Measurements from ENCODE around the gene HECTD4. TPM values are rescaled to one million over a fixed set of nuclear protein-coding genes. Genes with fewer than 3 reads are reported as not detected.
"Not testable (repeated sequence)": the region's sequence is repeated elsewhere in the genome, so short reads cannot be mapped to it uniquely, and the experiment has no call there.

HECTD4 gene
- total and polyA plus RNA-seq, 10 donors = 5.4 to 70.8 (median 50.1) TPM

- no peaks in the 10 kb centered on the region for H3K9me3 ChIP-seq
- no peak for DNase-seq
Measured at GRCh38 chr12:112261559-112261958, 120.7 kb downstream of the HECTD4 start.

GRCh38 chr12:112258926-112259325 lies 123.3 kb downstream of the HECTD4 start:
- H3K36me3 ChIP-seq = peaks cover 0 to 98% (median 60%) of the 10 kb centered on the region in 6 donors
- 96 to 100% (median 100%) methylated on average over 1 of the region's 1 CpG for WGBS, 5 donors
- no peaks in the 10 kb centered on the region for H3K27me3 ChIP-seq (replicated peaks in 1 of 7)
- no peak overlapping the region for H3K27ac ChIP-seq
- no peaks in the 10 kb centered on the region for H3K4me1 ChIP-seq
- H3K9me3 ChIP-seq = no peaks in the 10 kb centered on the region
- DNase-seq = no peak
- intact Hi-C loops (cut with DNase I; ENCODE audit: low total_unique reads) = no loop called here
- no peak overlapping the region for H3K4me3 ChIP-seq
- TF ChIP-seq POLR2AphosphoS5 (IDR thresholded peaks at IDR 0.05) (no peak), POLR2A (IDR thresholded peaks at IDR 0.05) (no peak), CTCF (IDR thresholded peaks at IDR 0.05 in 8 of 11, conservative IDR thresholded peaks at IDR 0.05 in 3 of 11) (no peak)

More at GRCh38 chr12:112261559-112261958, 120.7 kb downstream of the HECTD4 start:
- TF ChIP-seq POLR2AphosphoS5 (IDR thresholded peaks at IDR 0.05) (no peak), POLR2A (IDR thresholded peaks at IDR 0.05) (no peak), CTCF (IDR thresholded peaks at IDR 0.05 in 8 of 11, conservative IDR thresholded peaks at IDR 0.05 in 3 of 11) (no peak)
- intact Hi-C loops (cut with DNase I; ENCODE audit: low total_unique reads) = no loop called here
- 90 to 98% (median 97%) methylated on average over 3 of the region's 3 CpGs for WGBS, 5 donors
- Histone ChIP-seq H3K4me3 (no peak overlapping the region), H3K27me3 (replicated peaks in 1 of 7) (no peaks in the 10 kb centered on the region), H3K36me3 (peaks cover 0 to 98% (median 57%) of the 10 kb centered on the region in 6 donors), H3K4me1 (no peaks in the 10 kb centered on the region), H3K27ac (no peak overlapping the region)

GRCh38 chr12:112256780-112257179 lies 125.5 kb downstream of the HECTD4 start:
- no peak for DNase-seq
- Histone ChIP-seq H3K9me3 (no peaks in the 10 kb centered on the region), H3K4me1 (no peaks in the 10 kb centered on the region), H3K4me3 (no peak overlapping the region), H3K27me3 (replicated peaks in 1 of 7) (no peaks in the 10 kb centered on the region), H3K36me3 (peaks cover 0 to 100% (median 76%) of the 10 kb centered on the region in 6 donors), H3K27ac (no peak overlapping the region)
- intact Hi-C loops (cut with DNase I; ENCODE audit: low total_unique reads) = no loop called here
- TF ChIP-seq POLR2A (IDR thresholded peaks at IDR 0.05) = no peak
- no peak for TF ChIP-seq CTCF (IDR thresholded peaks at IDR 0.05 in 8 of 11, conservative IDR thresholded peaks at IDR 0.05 in 3 of 11)
- TF ChIP-seq POLR2AphosphoS5 (IDR thresholded peaks at IDR 0.05) = no peak
- WGBS, 5 donors = 89 to 95% (median 93%) methylated on average over 3 of the region's 3 CpGs

- intact Hi-C loops (cut with DNase I; ENCODE audit: low total_unique reads) = no loop called here
- H3K27me3 ChIP-seq (replicated peaks in 1 of 7) = no peaks in the 10 kb centered on the region
- peaks cover 0 to 100% (median 77%) of the 10 kb centered on the region in 6 donors for H3K36me3 ChIP-seq
- H3K27ac ChIP-seq = no peak overlapping the region
- DNase-seq = no peak
- TF ChIP-seq POLR2AphosphoS5 (IDR thresholded peaks at IDR 0.05) (no peak), CTCF (IDR thresholded peaks at IDR 0.05 in 8 of 11, conservative IDR thresholded peaks at IDR 0.05 in 3 of 11) (no peak), POLR2A (IDR thresholded peaks at IDR 0.05) (no peak)
- H3K4me3 ChIP-seq = no peak overlapping the region
- H3K9me3 ChIP-seq = no peaks in the 10 kb centered on the region
- 94 to 99% (median 97%) methylated on average over 4 of the region's 4 CpGs for WGBS, 5 donors
- H3K4me1 ChIP-seq = no peaks in the 10 kb centered on the region
Measured at GRCh38 chr12:112252184-112252583, 130.0 kb downstream of the HECTD4 start.

- H3K27me3 ChIP-seq (replicated peaks in 1 of 7); H3K27ac ChIP-seq; H3K4me3 ChIP-seq; DNase-seq; H3K4me1 ChIP-seq; intact Hi-C loops (cut with DNase I; ENCODE audit: low total_unique reads); H3K9me3 ChIP-seq: not testable (repeated sequence)
- WGBS, 5 donors = 95 to 100% (median 100%) methylated on average over 1 of the region's 1 CpG
- H3K36me3 ChIP-seq = peaks cover 3 to 100% (median 76%) of the 10 kb centered on the region in 6 donors
Measured at GRCh38 chr12:112244902-112245301, 137.3 kb downstream of the HECTD4 start.
